Loucy (cell line): ENCODE measurements around the gene PRPF38A.

Experiments used
- CTCF ChIP-seq: fragments of 200-600 bp; sonication (generic); conservative IDR thresholded peaks from 2 replicates; pipeline ENCODE4 v1.5.1; 2014; ENCODE audit warnings: mild to moderate bottlenecking, antibody characterized with exemption, low read length
- EZH2phosphoT487 ChIP-seq: fragments of 200-600 bp; IDR thresholded peaks from 2 replicates; pipeline ENCODE4 v1.6.1; 2018; ENCODE audit warnings: antibody characterized with exemption, mild to moderate bottlenecking, moderate library complexity, borderline replicate concordance

DNA sequence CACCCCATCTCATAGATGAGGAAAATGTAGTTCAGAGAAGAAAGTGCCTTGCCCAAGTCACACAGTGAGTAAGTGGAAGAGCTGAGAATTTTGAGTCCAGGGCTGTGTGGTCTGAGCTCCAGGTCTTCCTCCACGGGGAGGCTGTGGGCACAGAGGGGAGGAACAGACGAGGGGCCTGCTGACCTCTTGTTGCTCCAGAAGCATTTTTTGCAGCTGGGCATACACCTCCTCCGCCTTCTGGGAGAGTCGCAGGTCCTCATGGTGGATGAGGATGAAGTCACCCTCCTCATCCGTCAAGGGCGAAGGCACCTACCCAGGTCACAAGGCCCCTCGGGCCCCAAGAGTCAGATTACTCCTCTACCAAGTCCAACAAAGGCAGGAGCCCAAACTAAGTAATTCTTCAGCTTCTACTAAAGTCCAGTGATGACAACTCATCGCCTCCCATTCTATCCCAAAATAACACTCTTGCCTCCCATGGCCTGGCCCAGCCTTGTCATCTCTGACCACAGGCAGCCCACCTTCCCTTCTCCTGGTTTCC lies 47.5 kb upstream of the PRPF38A start:
- TF ChIP-seq CTCF = no peak
- TF ChIP-seq EZH2phosphoT487 = no peak
